ENCODE results near the gene CANT1. TPM values are rescaled to one million over a fixed set of nuclear protein-coding genes. Genes with fewer than 3 reads are reported as not detected.

CANT1 gene
- total and polyA plus RNA-seq, 2 of the 13 experiments (the other 11 are each of a cell fraction or from before 2014, with no cell fraction given) = 34.1 to 42.1 TPM

DNA sequence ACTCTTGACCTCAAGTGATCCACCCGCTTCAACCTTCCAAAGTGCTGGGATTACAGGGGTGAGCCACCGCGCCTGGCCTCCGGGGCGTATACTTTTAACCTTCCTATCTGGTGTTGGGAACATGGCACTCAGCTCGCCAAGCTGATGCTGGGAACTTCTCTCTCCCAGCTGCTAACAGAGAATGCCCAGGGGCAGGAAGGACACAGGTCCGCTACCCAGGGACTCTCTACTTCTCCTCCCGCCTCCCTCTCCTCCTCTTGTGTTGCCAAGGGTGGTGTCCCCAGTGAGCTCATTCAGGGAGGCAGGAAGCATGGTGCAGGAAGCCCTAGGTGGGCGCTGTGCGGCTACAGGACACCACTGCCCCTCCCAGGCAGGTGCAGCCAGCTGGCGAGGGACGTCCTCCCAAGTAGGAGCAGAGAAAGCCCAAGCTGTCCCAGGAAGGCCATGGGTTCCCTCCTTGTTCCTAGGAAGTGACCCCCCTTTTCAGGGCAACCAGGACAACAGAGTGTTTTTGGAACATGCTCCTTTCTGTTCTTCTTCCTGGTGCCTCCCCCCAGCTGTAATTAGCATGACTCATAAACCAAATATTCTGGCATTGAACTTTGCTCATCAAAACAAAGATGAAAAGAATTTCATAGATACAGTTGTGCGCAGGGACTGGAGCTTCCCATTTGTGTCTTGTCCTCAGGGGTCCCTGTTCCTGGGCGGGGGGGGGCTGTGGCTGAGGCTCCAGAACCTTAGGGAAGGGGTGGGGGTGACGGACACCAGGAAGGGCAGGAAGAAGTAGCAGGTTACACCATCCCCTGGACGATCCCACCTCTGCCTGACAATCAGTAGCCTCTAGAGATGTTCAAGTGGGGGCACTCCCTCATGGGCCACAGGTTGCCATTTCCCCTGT lies 17.1 kb upstream of the CANT1 start (continued):
- TF ChIP-seq ATF2 (CRISPR knock-in tag; IDR thresholded peaks at IDR 0.05) (peak; percentile 94), CENPX (CRISPR knock-in tag; IDR thresholded peaks at IDR 0.05) (no peak), EEA1 (CRISPR knock-in tag; IDR thresholded peaks at IDR 0.05; ENCODE audit: borderline replicate concordance) (no peak), ZNF589 (CRISPR knock-in tag; conservative IDR thresholded peaks at IDR 0.05) (no peak), SATB2 (CRISPR knock-in tag; IDR thresholded peaks at IDR 0.05) (no peak), ZNF703 (CRISPR knock-in tag; IDR thresholded peaks at IDR 0.05; ENCODE audit: borderline replicate concordance) (no peak), DR1 (CRISPR knock-in tag; IDR thresholded peaks at IDR 0.05) (no peak; the same call in 1 of the 2 replicates), AGO2 (optimal IDR thresholded peaks at IDR 0.05; ENCODE audit: low read depth, low read length) (no peak), TBX2 (CRISPR knock-in tag; IDR thresholded peaks at IDR 0.05; ENCODE audit: borderline replicate concordance) (peak; percentile 46), ZNF572 (CRISPR knock-in tag; IDR thresholded peaks at IDR 0.05) (peak; percentile 25; the same call in 1 of the 2 replicates), PBX3 (CRISPR knock-in tag; IDR thresholded peaks at IDR 0.05; ENCODE audit: borderline replicate concordance) (no peak), GATA4 (IDR thresholded peaks at IDR 0.05; ENCODE audit: borderline replicate concordance, low read depth) (no peak; the same call in 1 of the 2 replicates), ETS1 (CRISPR knock-in tag; IDR thresholded peaks at IDR 0.05) (no peak), ZNF136 (CRISPR knock-in tag; IDR thresholded peaks at IDR 0.05; ENCODE audit: low read depth) (peak; percentile 40; the same call in 1 of the 2 replicates), REPIN1 (CRISPR knock-in tag; IDR thresholded peaks at IDR 0.05; ENCODE audit: borderline replicate concordance, low read depth) (no peak), CC2D1A (CRISPR knock-in tag; IDR thresholded peaks at IDR 0.05) (no peak; the same call in 1 of the 2 replicates), ZNF773 (CRISPR knock-in tag; IDR thresholded peaks at IDR 0.05; ENCODE audit: borderline replicate concordance) (0 out of 2 replicates have a peak, but pooled peaks have one; percentile 19), ZBTB38 (CRISPR knock-in tag; IDR thresholded peaks at IDR 0.05) (peak; percentile 90), HIVEP1 (CRISPR knock-in tag; IDR thresholded peaks at IDR 0.05) (peak; percentile 96), STAT5B (CRISPR knock-in tag; IDR thresholded peaks at IDR 0.05) (no peak), HMG20A (CRISPR knock-in tag; IDR thresholded peaks at IDR 0.05; ENCODE audit: borderline replicate concordance) (peak; percentile 33; the same call in 1 of the 2 replicates), CENPT (CRISPR knock-in tag; IDR thresholded peaks at IDR 0.05; ENCODE audit: low read depth) (0 out of 2 replicates have a peak, but pooled peaks have one; percentile 63)
- TF ChIP-seq, protein P1, sequence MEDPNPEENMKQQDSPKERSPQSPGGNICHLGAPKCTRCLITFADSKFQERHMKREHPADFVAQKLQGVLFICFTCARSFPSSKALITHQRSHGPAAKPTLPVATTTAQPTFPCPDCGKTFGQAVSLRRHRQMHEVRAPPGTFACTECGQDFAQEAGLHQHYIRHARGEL (CRISPR knock-in tag; IDR thresholded peaks at IDR 0.05) = no peak
- TF ChIP-seq, protein P2, sequence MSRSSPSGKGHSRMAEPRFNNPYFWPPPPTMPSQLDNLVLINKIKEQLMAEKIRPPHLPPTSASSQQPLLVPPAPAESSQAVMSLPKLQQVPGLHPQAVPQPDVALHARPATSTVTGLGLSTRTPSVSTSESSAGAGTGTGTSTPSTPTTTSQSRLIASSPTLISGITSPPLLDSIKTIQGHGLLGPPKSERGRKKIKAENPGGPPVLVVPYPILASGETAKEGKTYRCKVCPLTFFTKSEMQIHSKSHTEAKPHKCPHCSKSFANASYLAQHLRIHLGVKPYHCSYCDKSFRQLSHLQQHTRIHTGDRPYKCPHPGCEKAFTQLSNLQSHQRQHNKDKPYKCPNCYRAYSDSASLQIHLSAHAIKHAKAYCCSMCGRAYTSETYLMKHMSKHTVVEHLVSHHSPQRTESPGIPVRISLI (CRISPR knock-in tag; IDR thresholded peaks at IDR 0.05; ENCODE audit: borderline replicate concordance) = peak; percentile 35; the same call in 1 of the 2 replicates
